Caco-2 (cell line): Measurements from ENCODE around the gene LAMP5. TPM values are rescaled to one million over a fixed set of nuclear protein-coding genes. Genes with fewer than 3 reads are reported as not detected.
A peak's percentile ranks its signal among the peaks of the same experiment; 100 is the strongest.

ENCODE experiments used
- Bru-seq: library from RNA; stranded (reverse); fragments of 400-500 nt; gene quantifications from one replicate; lab custom pipeline; 2021; lab: Mats Ljungman, UMichigan
- BruChase-seq, 2 experiments: library from RNA; stranded (reverse); fragments of 400-500 nt; gene quantifications; one replicate each; lab custom pipeline; 2021; lab: Mats Ljungman, UMichigan
- BruUV-seq: library from RNA; stranded (reverse); fragments of 400-500 nt; replicated peaks from 2 replicates; lab custom pipeline; 2021; lab: Mats Ljungman, UMichigan
- CTCF ChIA-PET: fragments of 300-600 bp; sonication (Branson Sonifier 250); formaldehyde crosslinking; loops from one replicate; lab custom pipeline; 2022; ENCODE audit warnings: antibody characterized with exemption; lab: Charles Lee
- POLR2A ChIA-PET: fragments of 300-600 bp; sonication (Branson Sonifier 250); formaldehyde crosslinking; loops from one replicate; lab custom pipeline; 2022; ENCODE audit warnings: antibody characterized with exemption; lab: Charles Lee
- DNase-seq, 2 experiments: peaks; one replicate each; pipeline versions ENCODE4 v3.0.0 to v3.0.0-alpha.2; 2020 to 2022
- H3K27me3 ChIP-seq: replicated peaks from 2 replicates; pipeline ENCODE4 v1.6.0; 2011; ENCODE audit warnings: low read length; ENCODE audit not compliant: control insufficient read depth, insufficient read depth
- H3K36me3 ChIP-seq: 2 replicates; pipeline ENCODE4 v1.5.1; 2011; ENCODE audit warnings: low read length; ENCODE audit not compliant: control insufficient read depth, insufficient read depth
- H3K4me1 ChIP-seq: fragments of 250-450 bp; sonication (Bioruptor Pico); 2 replicates; pipeline ENCODE4 v1.5.1; 2020; ENCODE audit warnings: mild to moderate bottlenecking
- H3K4me3 ChIP-seq: 2 replicates; pipeline ENCODE4 v1.5.1; 2011; ENCODE audit warnings: low read depth, mild to moderate bottlenecking, control low read depth, low read length
- H3K9me3 ChIP-seq: fragments of 250-450 bp; sonication (Bioruptor Pico); 2 replicates; pipeline ENCODE4 v1.5.1; 2020; ENCODE audit warnings: mild to moderate bottlenecking, moderate library complexity
- H3K27ac Mint-ChIP-seq: one replicate; pipeline ENCODE4 v1.8.0; 2022; ENCODE audit warnings: mixed read lengths; ENCODE audit not compliant: unreplicated experiment
- H3K27me3 Mint-ChIP-seq: one replicate; pipeline ENCODE4 v1.8.0; 2022; ENCODE audit warnings: mixed read lengths; ENCODE audit not compliant: insufficient read depth, unreplicated experiment
- H3K36me3 Mint-ChIP-seq: one replicate; pipeline ENCODE4 v1.8.0; 2022; ENCODE audit warnings: mild to moderate bottlenecking, mixed read lengths; ENCODE audit not compliant: insufficient read depth, unreplicated experiment
- H3K4me1 Mint-ChIP-seq: one replicate; pipeline ENCODE4 v1.8.0; 2022; ENCODE audit warnings: low read depth, mixed read lengths; ENCODE audit not compliant: unreplicated experiment
- H3K4me3 Mint-ChIP-seq: one replicate; pipeline ENCODE4 v1.8.0; 2022; ENCODE audit warnings: mild to moderate bottlenecking, moderate library complexity, mixed read lengths; ENCODE audit not compliant: unreplicated experiment
- H3K9me3 Mint-ChIP-seq: one replicate; pipeline ENCODE4 v1.8.0; 2022; ENCODE audit warnings: mixed read lengths; ENCODE audit not compliant: unreplicated experiment
- CTCF ChIP-seq, 2 experiments: fragments of 200-600 bp in 1 of 2; IDR thresholded peaks; 1 replicate in 1 of 2; 2 replicates in 1 of 2; pipeline versions ENCODE4 v1.5.1 to v1.8.0; 2011 to 2022; ENCODE audit warnings: antibody characterized with exemption in 1 of 2, control low read depth in 1 of 2, inconsistent platforms in 1 of 2, low read depth in 1 of 2, low read length in 1 of 2, mild to moderate bottlenecking in 1 of 2, moderate library complexity in 1 of 2; ENCODE audit not compliant: insufficient read depth in 1 of 2, severe bottlenecking in 1 of 2, unreplicated experiment in 1 of 2
- intact Hi-C: fragments of 100-400 bp; cut with micrococcal nuclease; formaldehyde crosslinking; loops from one replicate; pipeline ENCODE4 v1.10.0; 2022; ENCODE audit not compliant: unreplicated experiment
- long read RNA-seq: library from polyadenylated mRNA; stranded (forward); transcript quantifications from one replicate; pipeline ENCODE4 v2.0.0, GENCODE V29; 2022
- total RNA-seq: library from RNA; stranded (reverse); gene quantifications from 2 replicates; pipeline ENCODE4 v1.2.3, GENCODE V29; 2022

The LAMP5 gene
- total RNA-seq = not detected in 2 replicates
- not detected for Bru-seq, nascent RNA
- not detected for BruChase-seq, experiment 1, labeled RNA remaining after a 2-hour chase
- BruChase-seq, experiment 2, labeled RNA remaining after a 6-hour chase = not detected
- long read RNA-seq = 0 reads

DNA sequence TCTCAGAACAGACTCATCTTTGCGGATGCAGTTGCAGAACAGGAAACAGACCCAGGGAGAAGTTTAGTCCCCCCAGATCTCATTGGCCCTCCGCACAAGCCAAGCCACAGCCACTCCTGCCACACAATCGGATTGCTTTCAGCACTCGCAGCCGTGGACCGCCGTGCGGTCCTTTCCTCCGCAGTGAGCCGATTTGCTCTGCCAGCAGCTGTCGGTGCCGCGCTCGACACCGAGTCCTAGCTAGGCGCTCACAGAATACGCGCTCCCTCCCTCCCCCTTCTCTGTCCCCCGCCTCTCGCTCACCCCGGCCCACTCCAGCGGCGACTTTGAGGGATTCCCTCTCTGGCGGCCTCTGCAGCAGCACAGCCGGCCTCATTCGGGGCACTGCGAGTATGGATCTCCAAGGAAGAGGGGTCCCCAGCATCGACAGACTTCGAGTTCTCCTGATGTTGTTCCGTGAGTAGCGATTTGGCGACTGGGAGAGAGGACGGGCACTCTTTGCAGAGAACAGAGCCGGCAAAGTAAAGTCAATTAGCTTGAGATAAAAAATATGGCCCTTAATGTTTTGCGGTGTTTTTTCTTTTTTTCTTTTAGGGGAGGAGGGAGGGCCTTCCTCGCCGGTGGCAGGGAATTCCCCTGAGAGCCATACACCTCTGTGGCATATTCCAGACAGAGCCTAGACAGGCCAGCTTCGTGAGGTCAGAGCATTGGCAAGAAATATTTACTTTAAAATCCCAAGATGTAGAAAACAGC, at the start of gene LAMP5:
TSS of gene LAMP5 (plus strand) at position 130 of the 753 bp plus-strand sequence. CDS start at position 393, 263 bp downstream.
- intact Hi-C loops = loop anchor here (5.0 kb wide), 1 partner anchor 98 kb away; no protein-coding TSS in a partner anchor
- H3K4me1 ChIP-seq = no peaks in the 10 kb centered on the region
- DNase-seq = no peak
- H3K9me3 ChIP-seq = no peaks in the 10 kb centered on the region
- BruUV-seq = no TSS peak
- no peak for TF ChIP-seq CTCF (IDR thresholded peaks at IDR 0.05; ENCODE audit: insufficient read depth in 1 of 2, low read depth in 1 of 2, low read length in 1 of 2, severe bottlenecking in 1 of 2, unreplicated experiment in 1 of 2)
- no peaks in the 10 kb centered on the region for H3K27me3 ChIP-seq
- CTCF ChIA-PET = no interaction called here
- POLR2A ChIA-PET = no interaction called here
- H3K4me3 Mint-ChIP-seq = no peak within 1 kb of the TSS
- H3K27ac Mint-ChIP-seq = no peak within 1 kb of the TSS
- no peaks in the 10 kb centered on the region for H3K36me3 ChIP-seq
- H3K4me3 ChIP-seq = no peak within 1 kb of the TSS
- H3K4me1 Mint-ChIP-seq = no peaks in the 10 kb centered on the region
- no peaks in the 10 kb centered on the region for H3K36me3 Mint-ChIP-seq
- H3K27me3 Mint-ChIP-seq = peaks cover 18% of the 10 kb centered on the region
- no peaks in the 10 kb centered on the region for H3K9me3 Mint-ChIP-seq

GRCh38 chr20:9467995-9468394, 46.4 kb upstream of the LAMP5 start:
- Mint-ChIP-seq H3K4me3 (no peak overlapping the region), H3K4me1 (no peaks in the 10 kb centered on the region), H3K36me3 (no peaks in the 10 kb centered on the region), H3K27me3 (no peaks in the 10 kb centered on the region), H3K27ac (no peak overlapping the region), H3K9me3 (no peaks in the 10 kb centered on the region)
- CTCF ChIA-PET = interaction anchor here (0.7 kb wide), 1 partner anchor 60 kb away, joined by 4 read pairs; no protein-coding TSS in a partner anchor
- POLR2A ChIA-PET = no interaction called here
- DNase-seq = peak in 1 of 2 experiments; percentile 5
- Histone ChIP-seq H3K4me1 (no peaks in the 10 kb centered on the region), H3K36me3 (no peaks in the 10 kb centered on the region), H3K27me3 (no peaks in the 10 kb centered on the region), H3K9me3 (no peaks in the 10 kb centered on the region; the same call in 1 of the 2 replicates), H3K4me3 (no peak overlapping the region)
- intact Hi-C loops = loop anchor here (1.0 kb wide), 1 partner anchor 142 kb away; no protein-coding TSS in a partner anchor
- BruUV-seq = no TSS peak
- peak; percentile 66 to 68 for TF ChIP-seq CTCF (IDR thresholded peaks at IDR 0.05; ENCODE audit: insufficient read depth in 1 of 2, low read depth in 1 of 2, low read length in 1 of 2, severe bottlenecking in 1 of 2, unreplicated experiment in 1 of 2)

- Mint-ChIP-seq H3K27me3 (no peaks in the 10 kb centered on the region), H3K4me1 (no peaks in the 10 kb centered on the region), H3K4me3 (no peak overlapping the region), H3K27ac (no peak overlapping the region), H3K36me3 (no peaks in the 10 kb centered on the region), H3K9me3 (no peaks in the 10 kb centered on the region)
- DNase-seq = no peak
- no peak for TF ChIP-seq CTCF (IDR thresholded peaks at IDR 0.05; ENCODE audit: insufficient read depth in 1 of 2, low read depth in 1 of 2, low read length in 1 of 2, severe bottlenecking in 1 of 2, unreplicated experiment in 1 of 2)
- ChIA-PET CTCF (no interaction called here), POLR2A (no interaction called here)
- H3K9me3 ChIP-seq = no peaks in the 10 kb centered on the region; the same call in 1 of the 2 replicates
- no TSS peak for BruUV-seq
- H3K4me3 ChIP-seq = no peak overlapping the region
- no peaks in the 10 kb centered on the region for H3K4me1 ChIP-seq
- intact Hi-C loops = no loop called here
- H3K36me3 ChIP-seq = no peaks in the 10 kb centered on the region
- H3K27me3 ChIP-seq = no peaks in the 10 kb centered on the region
Observed at GRCh38 chr20:9474835-9475415, 39.5 kb upstream of the LAMP5 start.
